ENCODE results near the gene TMIE. TPM values are rescaled to one million over a fixed set of nuclear protein-coding genes. Genes with fewer than 3 reads are reported as not detected.

Gene TMIE
- total RNA-seq, 1 experiment from 2014 or later = not detected

- Mint-ChIP-seq H3K27me3 (ENCODE audit: insufficient read depth, unreplicated experiment) (no peaks in the 10 kb centered on the region), H3K4me1 (ENCODE audit: low read depth, unreplicated experiment) (peaks cover 16% of the 10 kb centered on the region), H3K27ac (ENCODE audit: unreplicated experiment) (no peak overlapping the region), H3K4me3 (ENCODE audit: unreplicated experiment) (peak overlapping the region; percentile 98), H3K9me3 (ENCODE audit: unreplicated experiment) (no peaks in the 10 kb centered on the region), H3K36me3 (ENCODE audit: insufficient read depth, unreplicated experiment) (peaks cover 9% of the 10 kb centered on the region)
- H3K9me3 ChIP-seq = no peaks in the 10 kb centered on the region
- no peaks in the 10 kb centered on the region for H3K27me3 ChIP-seq (replicated peaks; ENCODE audit: control insufficient read depth, insufficient read depth, low read length)
- TF ChIP-seq, protein P1, sequence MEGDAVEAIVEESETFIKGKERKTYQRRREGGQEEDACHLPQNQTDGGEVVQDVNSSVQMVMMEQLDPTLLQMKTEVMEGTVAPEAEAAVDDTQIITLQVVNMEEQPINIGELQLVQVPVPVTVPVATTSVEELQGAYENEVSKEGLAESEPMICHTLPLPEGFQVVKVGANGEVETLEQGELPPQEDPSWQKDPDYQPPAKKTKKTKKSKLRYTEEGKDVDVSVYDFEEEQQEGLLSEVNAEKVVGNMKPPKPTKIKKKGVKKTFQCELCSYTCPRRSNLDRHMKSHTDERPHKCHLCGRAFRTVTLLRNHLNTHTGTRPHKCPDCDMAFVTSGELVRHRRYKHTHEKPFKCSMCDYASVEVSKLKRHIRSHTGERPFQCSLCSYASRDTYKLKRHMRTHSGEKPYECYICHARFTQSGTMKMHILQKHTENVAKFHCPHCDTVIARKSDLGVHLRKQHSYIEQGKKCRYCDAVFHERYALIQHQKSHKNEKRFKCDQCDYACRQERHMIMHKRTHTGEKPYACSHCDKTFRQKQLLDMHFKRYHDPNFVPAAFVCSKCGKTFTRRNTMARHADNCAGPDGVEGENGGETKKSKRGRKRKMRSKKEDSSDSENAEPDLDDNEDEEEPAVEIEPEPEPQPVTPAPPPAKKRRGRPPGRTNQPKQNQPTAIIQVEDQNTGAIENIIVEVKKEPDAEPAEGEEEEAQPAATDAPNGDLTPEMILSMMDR (IDR thresholded peaks at IDR 0.05; ENCODE audit: insufficient read depth in 1 of 2, low read depth in 1 of 2, low read length in 1 of 2, severe bottlenecking in 1 of 2, unreplicated experiment in 1 of 2) = no peak
- intact Hi-C loops (cut with micrococcal nuclease; ENCODE audit: unreplicated experiment) = loop anchor here (10.0 kb wide), 1 partner anchor 109 kb away; no protein-coding TSS in a partner anchor
- no peak overlapping the region for H3K4me3 ChIP-seq (ENCODE audit: low read depth, low read length)
- BruUV-seq (replicated peaks) = no TSS peak
- H3K4me1 ChIP-seq = peaks cover 9% of the 10 kb centered on the region; the same call in 1 of the 2 replicates
- CTCF ChIA-PET = interaction anchor here (0.6 to 1.3 kb wide), 5 partner anchors 29 to 283 kb away, joined by 3 to 7 read pairs (median 4); no protein-coding TSS in a partner anchor
- DNase-seq = no peak
- no peaks in the 10 kb centered on the region for H3K36me3 ChIP-seq (ENCODE audit: control insufficient read depth, insufficient read depth, low read length)
- POLR2A ChIA-PET = interaction anchor here (0.5 kb wide), 1 partner anchor 781 kb away, joined by 3 read pairs; no protein-coding TSS in a partner anchor
Observed at GRCh38 chr3:46693892-46694226, 7.3 kb upstream of the TMIE start.

DNA sequence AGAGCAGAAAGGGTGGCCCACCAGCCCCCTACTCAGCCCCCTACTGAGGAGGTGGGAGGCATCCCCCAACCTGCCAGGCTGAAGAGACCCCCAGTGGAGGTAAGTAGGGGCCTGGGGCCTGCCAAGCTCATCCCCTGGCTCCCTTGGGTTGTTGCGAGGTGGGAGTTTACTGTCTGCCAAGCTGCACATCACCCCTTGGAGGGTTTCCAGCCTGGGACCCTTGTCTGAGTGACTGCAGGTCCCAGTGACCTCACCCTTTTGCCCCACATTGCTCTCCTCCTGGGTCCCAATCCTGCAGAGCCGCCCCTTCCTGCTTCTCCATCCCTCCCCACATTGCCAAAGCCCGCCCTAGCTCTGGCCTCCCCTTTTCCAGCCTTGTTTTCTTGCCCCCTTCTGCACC lies 6.7 kb upstream of the TMIE start:
- no peaks in the 10 kb centered on the region for H3K9me3 Mint-ChIP-seq (ENCODE audit: unreplicated experiment)
- H3K4me1 Mint-ChIP-seq (ENCODE audit: low read depth, unreplicated experiment) = peaks cover 16% of the 10 kb centered on the region
- peaks cover 9% of the 10 kb centered on the region; the same call in 1 of the 2 replicates for H3K4me1 ChIP-seq
- BruUV-seq (replicated peaks) = no TSS peak
- no peak overlapping the region for H3K4me3 ChIP-seq (ENCODE audit: low read depth, low read length)
- POLR2A ChIA-PET = no interaction called here
- H3K27me3 ChIP-seq (replicated peaks; ENCODE audit: control insufficient read depth, insufficient read depth, low read length) = no peaks in the 10 kb centered on the region
- peaks cover 9% of the 10 kb centered on the region for H3K36me3 Mint-ChIP-seq (ENCODE audit: insufficient read depth, unreplicated experiment)
- DNase-seq = no peak
- intact Hi-C loops (cut with micrococcal nuclease; ENCODE audit: unreplicated experiment) = loop anchor here (10.0 kb wide), 1 partner anchor 110 kb away; no protein-coding TSS in a partner anchor
- no peaks in the 10 kb centered on the region for H3K36me3 ChIP-seq (ENCODE audit: control insufficient read depth, insufficient read depth, low read length)
- H3K27me3 Mint-ChIP-seq (ENCODE audit: insufficient read depth, unreplicated experiment) = no peaks in the 10 kb centered on the region
- TF ChIP-seq, protein P1 (IDR thresholded peaks at IDR 0.05; ENCODE audit: insufficient read depth in 1 of 2, low read depth in 1 of 2, low read length in 1 of 2, severe bottlenecking in 1 of 2, unreplicated experiment in 1 of 2) = no peak
- CTCF ChIA-PET = interaction anchor here (0.5 to 0.9 kb wide), 2 partner anchors 101 to 200 kb away, joined by 5 to 9 read pairs; no protein-coding TSS in a partner anchor
- no peaks in the 10 kb centered on the region for H3K9me3 ChIP-seq
- no peak overlapping the region for H3K4me3 Mint-ChIP-seq (ENCODE audit: unreplicated experiment)
- H3K27ac Mint-ChIP-seq (ENCODE audit: unreplicated experiment) = no peak overlapping the region

DNA sequence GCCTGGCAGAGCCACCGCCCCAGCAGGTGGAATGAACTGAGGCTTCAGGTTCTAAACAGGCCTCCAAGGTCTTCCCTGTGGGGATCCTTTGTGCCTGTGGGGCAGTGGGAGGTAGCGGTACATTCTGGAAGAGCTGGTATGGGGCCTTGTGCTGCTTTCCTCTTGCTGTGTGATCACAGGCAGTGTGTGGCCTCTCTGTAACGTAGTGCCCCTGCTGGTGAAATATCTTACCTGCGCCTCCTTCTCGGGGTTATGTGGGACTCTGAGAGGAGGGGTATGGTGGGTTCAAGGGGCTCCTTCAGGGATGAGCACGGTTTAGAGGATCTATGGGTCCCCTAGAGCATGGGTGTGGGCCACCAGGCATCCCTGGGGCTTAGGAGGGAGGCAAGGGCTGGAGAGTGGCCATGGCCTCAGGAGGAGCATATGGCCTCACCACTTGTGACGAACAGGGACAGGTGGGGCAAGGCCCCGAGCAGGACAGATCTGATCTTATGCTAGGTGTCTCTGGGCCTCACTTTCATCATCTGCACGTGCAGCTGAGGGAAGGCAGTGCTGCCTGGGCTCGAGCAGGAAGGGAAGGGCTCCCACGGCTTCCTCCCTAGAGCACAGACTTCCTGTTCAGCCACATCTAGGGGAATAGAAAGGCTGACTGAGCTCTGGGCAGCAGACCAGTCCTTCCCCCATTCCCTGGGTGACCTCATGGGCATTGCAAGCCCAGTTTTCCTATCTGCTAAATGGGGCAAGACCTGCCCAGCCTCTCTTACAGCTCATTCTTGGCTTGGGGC lies 5.8 kb upstream of the TMIE start:
- H3K27ac Mint-ChIP-seq (ENCODE audit: unreplicated experiment) = no peak overlapping the region
- Histone ChIP-seq H3K4me3 (ENCODE audit: low read depth, low read length) (no peak overlapping the region), H3K27me3 (replicated peaks; ENCODE audit: control insufficient read depth, insufficient read depth, low read length) (no peaks in the 10 kb centered on the region), H3K36me3 (ENCODE audit: control insufficient read depth, insufficient read depth, low read length) (no peaks in the 10 kb centered on the region), H3K9me3 (no peaks in the 10 kb centered on the region), H3K4me1 (peaks cover 9% of the 10 kb centered on the region; the same call in 1 of the 2 replicates)
- ChIA-PET CTCF (interaction anchor here (0.5 to 1.0 kb wide), 4 partner anchors 102 to 558 kb away, joined by 3 to 13 read pairs (median 7); no protein-coding TSS in a partner anchor), POLR2A (no interaction called here)
- TF ChIP-seq, protein P1 (IDR thresholded peaks at IDR 0.05; ENCODE audit: insufficient read depth in 1 of 2, low read depth in 1 of 2, low read length in 1 of 2, severe bottlenecking in 1 of 2, unreplicated experiment in 1 of 2) = peak; percentile 25 to 26
- no peaks in the 10 kb centered on the region for H3K9me3 Mint-ChIP-seq (ENCODE audit: unreplicated experiment)
- H3K4me1 Mint-ChIP-seq (ENCODE audit: low read depth, unreplicated experiment) = peaks cover 16% of the 10 kb centered on the region
- peak; percentile 42 to 51 for DNase-seq
- H3K27me3 Mint-ChIP-seq (ENCODE audit: insufficient read depth, unreplicated experiment) = no peaks in the 10 kb centered on the region
- H3K36me3 Mint-ChIP-seq (ENCODE audit: insufficient read depth, unreplicated experiment) = peaks cover 9% of the 10 kb centered on the region
- no peak overlapping the region for H3K4me3 Mint-ChIP-seq (ENCODE audit: unreplicated experiment)
- intact Hi-C loops (cut with micrococcal nuclease; ENCODE audit: unreplicated experiment) = loop anchor here (10.0 kb wide), 1 partner anchor 111 kb away; no protein-coding TSS in a partner anchor
- BruUV-seq (replicated peaks) = no TSS peak

All from Caco-2 (cell line).